Measurements from ENCODE around the gene DIS3L2. TPM values are rescaled to one million over a fixed set of nuclear protein-coding genes. Genes with fewer than 3 reads are reported as not detected.

DIS3L2 gene
- total RNA-seq, 1 experiment from 2014 or later = 28.5 TPM

- Mint-ChIP-seq H3K27ac (no peak overlapping the region), H3K4me1 (peaks cover 19% of the 10 kb centered on the region), H3K27me3 (ENCODE audit: low read depth) (no peaks in the 10 kb centered on the region), H3K4me3 (no peak overlapping the region), H3K9me3 (no peaks in the 10 kb centered on the region), H3K36me3 (no peaks in the 10 kb centered on the region)
- DNase-seq (ENCODE audit: low spot score) (no peak), ATAC-seq (no peak)
- ChIA-PET CTCF (interaction anchor here (0.5 to 3.8 kb wide), 11 partner anchors 11 to 328 kb away, joined by 3 to 21 read pairs (median 5); partner anchors contain the start of gene NPPC), POLR2A (no interaction called here)
- TF ChIP-seq HMGA2 (CRISPR knock-in tag; IDR thresholded peaks at IDR 0.05) = no peak
- TF ChIP-seq ZBTB21 (CRISPR knock-in tag; IDR thresholded peaks at IDR 0.05; ENCODE audit: borderline replicate concordance) = no peak
- no peak for TF ChIP-seq PREB (CRISPR knock-in tag; IDR thresholded peaks at IDR 0.05; ENCODE audit: borderline replicate concordance)
- no peak for TF ChIP-seq ZSCAN18 (CRISPR knock-in tag; IDR thresholded peaks at IDR 0.05)
- no peak for TF ChIP-seq FOXJ3 (CRISPR knock-in tag; IDR thresholded peaks at IDR 0.05; ENCODE audit: borderline replicate concordance)
- no peak for TF ChIP-seq OVOL2 (CRISPR knock-in tag; IDR thresholded peaks at IDR 0.05; ENCODE audit: borderline replicate concordance)
- TF ChIP-seq ZNF138 (CRISPR knock-in tag; conservative IDR thresholded peaks at IDR 0.05) = no peak
Observed at GRCh38 chr2:232228971-232229894, 267.7 kb downstream of the DIS3L2 start.

DNA sequence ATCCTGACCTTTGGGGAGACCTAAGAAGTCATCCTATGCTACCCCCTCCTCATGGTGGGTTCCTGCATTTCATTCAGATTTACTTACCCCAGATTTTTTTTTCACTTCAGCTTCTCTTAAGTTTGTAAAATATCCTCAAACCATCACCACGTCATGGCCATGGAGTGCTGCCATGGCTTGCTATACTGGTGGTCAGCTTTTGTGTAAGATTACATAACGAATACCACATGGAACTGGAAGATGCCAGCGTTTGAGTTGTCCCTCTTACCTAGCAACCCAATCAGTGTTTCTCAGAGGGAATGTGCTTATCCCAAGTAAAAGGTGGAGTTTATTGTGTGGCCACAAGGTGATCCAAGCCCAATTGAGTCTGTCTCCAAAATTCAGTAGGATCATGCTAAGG is 268.4 kb downstream of the DIS3L2 start:
- Mint-ChIP-seq H3K4me3 (no peak overlapping the region), H3K36me3 (no peaks in the 10 kb centered on the region), H3K27ac (no peak overlapping the region; the same call in 1 of the 2 replicates), H3K27me3 (ENCODE audit: low read depth) (no peaks in the 10 kb centered on the region), H3K4me1 (peaks cover 19% of the 10 kb centered on the region), H3K9me3 (no peaks in the 10 kb centered on the region)
- CTCF ChIA-PET = interaction anchor here (0.5 to 3.8 kb wide), 11 partner anchors 11 to 329 kb away, joined by 3 to 21 read pairs (median 4); partner anchors contain the start of gene NPPC
- ATAC-seq (no peak), DNase-seq (ENCODE audit: low spot score) (no peak)
- TF ChIP-seq ATF1 (CRISPR knock-in tag; IDR thresholded peaks at IDR 0.05) (no peak), GRHL2 (CRISPR knock-in tag; IDR thresholded peaks at IDR 0.05; ENCODE audit: insufficient replicate concordance, severe bottlenecking) (no peak), ZNF671 (CRISPR knock-in tag; IDR thresholded peaks at IDR 0.05) (no peak), MAX (CRISPR knock-in tag; IDR thresholded peaks at IDR 0.05) (no peak), NFE2L1 (CRISPR knock-in tag; IDR thresholded peaks at IDR 0.05) (no peak), IRF2 (CRISPR knock-in tag; IDR thresholded peaks at IDR 0.05; ENCODE audit: borderline replicate concordance, low read depth) (no peak), MYBL2 (CRISPR knock-in tag; IDR thresholded peaks at IDR 0.05) (no peak), CREB1 (CRISPR knock-in tag; IDR thresholded peaks at IDR 0.05) (no peak), GABPB1 (CRISPR knock-in tag; IDR thresholded peaks at IDR 0.05) (no peak), NR3C1 (CRISPR knock-in tag; conservative IDR thresholded peaks at IDR 0.05; ENCODE audit: low read depth) (no peak), JUN (CRISPR knock-in tag; IDR thresholded peaks at IDR 0.05) (no peak), TEAD1 (CRISPR knock-in tag; IDR thresholded peaks at IDR 0.05) (no peak), ZNF532 (CRISPR knock-in tag; IDR thresholded peaks at IDR 0.05; ENCODE audit: borderline replicate concordance) (no peak), NR1H2 (CRISPR knock-in tag; IDR thresholded peaks at IDR 0.05) (no peak)
- TF ChIP-seq, protein P1, sequence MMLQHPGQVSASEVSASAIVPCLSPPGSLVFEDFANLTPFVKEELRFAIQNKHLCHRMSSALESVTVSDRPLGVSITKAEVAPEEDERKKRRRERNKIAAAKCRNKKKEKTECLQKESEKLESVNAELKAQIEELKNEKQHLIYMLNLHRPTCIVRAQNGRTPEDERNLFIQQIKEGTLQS (CRISPR knock-in tag; conservative IDR thresholded peaks at IDR 0.05) = no peak
- TF ChIP-seq, protein P2, sequence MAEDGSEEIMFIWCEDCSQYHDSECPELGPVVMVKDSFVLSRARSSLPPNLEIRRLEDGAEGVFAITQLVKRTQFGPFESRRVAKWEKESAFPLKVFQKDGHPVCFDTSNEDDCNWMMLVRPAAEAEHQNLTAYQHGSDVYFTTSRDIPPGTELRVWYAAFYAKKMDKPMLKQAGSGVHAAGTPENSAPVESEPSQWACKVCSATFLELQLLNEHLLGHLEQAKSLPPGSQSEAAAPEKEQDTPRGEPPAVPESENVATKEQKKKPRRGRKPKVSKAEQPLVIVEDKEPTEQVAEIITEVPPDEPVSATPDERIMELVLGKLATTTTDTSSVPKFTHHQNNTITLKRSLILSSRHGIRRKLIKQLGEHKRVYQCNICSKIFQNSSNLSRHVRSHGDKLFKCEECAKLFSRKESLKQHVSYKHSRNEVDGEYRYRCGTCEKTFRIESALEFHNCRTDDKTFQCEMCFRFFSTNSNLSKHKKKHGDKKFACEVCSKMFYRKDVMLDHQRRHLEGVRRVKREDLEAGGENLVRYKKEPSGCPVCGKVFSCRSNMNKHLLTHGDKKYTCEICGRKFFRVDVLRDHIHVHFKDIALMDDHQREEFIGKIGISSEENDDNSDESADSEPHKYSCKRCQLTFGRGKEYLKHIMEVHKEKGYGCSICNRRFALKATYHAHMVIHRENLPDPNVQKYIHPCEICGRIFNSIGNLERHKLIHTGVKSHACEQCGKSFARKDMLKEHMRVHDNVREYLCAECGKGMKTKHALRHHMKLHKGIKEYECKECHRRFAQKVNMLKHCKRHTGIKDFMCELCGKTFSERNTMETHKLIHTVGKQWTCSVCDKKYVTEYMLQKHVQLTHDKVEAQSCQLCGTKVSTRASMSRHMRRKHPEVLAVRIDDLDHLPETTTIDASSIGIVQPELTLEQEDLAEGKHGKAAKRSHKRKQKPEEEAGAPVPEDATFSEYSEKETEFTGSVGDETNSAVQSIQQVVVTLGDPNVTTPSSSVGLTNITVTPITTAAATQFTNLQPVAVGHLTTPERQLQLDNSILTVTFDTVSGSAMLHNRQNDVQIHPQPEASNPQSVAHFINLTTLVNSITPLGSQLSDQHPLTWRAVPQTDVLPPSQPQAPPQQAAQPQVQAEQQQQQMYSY (CRISPR knock-in tag; IDR thresholded peaks at IDR 0.05) = no peak
- POLR2A ChIA-PET = no interaction called here

Measured in WTC11 (cell line).